Esophagus muscularis mucosa (tissue), 4 donors: Measurements from ENCODE around the gene WDR19. TPM values are rescaled to one million over a fixed set of nuclear protein-coding genes. Genes with fewer than 3 reads are reported as not detected.

Source experiments
- DNase-seq: peaks from one replicate; pipeline ENCODE4 v3.0.0-alpha.2; 2017; ENCODE audit errors: extremely low spot score
- H3K27ac ChIP-seq, 4 donors: fragments of 200-600 bp; sonication (generic); replicated peaks in 1 of 4; 1 replicate in 3 of 4; 2 replicates in 1 of 4; pipeline ENCODE4 v1.5.1; 2016 to 2019; ENCODE audit warnings: mild to moderate bottlenecking in 1 of 4
- H3K27me3 ChIP-seq, 4 donors: fragments of 200-600 bp; sonication (generic); one replicate each; pipeline versions ENCODE4 v1.5.1 to v1.6.0; 2016 to 2019
- H3K36me3 ChIP-seq, 4 donors: fragments of 200-600 bp; sonication (generic); one replicate each; pipeline ENCODE4 v1.5.1; 2016 to 2019
- H3K4me1 ChIP-seq, 4 donors: fragments of 200-600 bp; sonication (generic); one replicate each; pipeline ENCODE4 v1.5.1; 2016 to 2019
- H3K4me3 ChIP-seq, 4 donors: fragments of 200-600 bp; sonication (generic); 1 replicate in 2 of 4; 2 replicates in 2 of 4; pipeline ENCODE4 v1.5.1; 2016 to 2019; ENCODE audit warnings: mild to moderate bottlenecking in 4 of 4, moderate library complexity in 1 of 4
- H3K9me3 ChIP-seq, 4 donors: fragments of 200-600 bp; sonication (generic); 1 replicate in 3 of 4; 2 replicates in 1 of 4; pipeline ENCODE4 v1.5.1; 2016 to 2019
- CTCF ChIP-seq, 3 experiments: fragments of 200-600 bp in 2 of 3; fragments of 450-650 bp in 1 of 3; sonication (generic) in 2 of 3; IDR thresholded peaks; one replicate each; pipeline ENCODE4 v1.5.1; 2017 to 2019; ENCODE audit warnings: antibody characterized with exemption in 3 of 3, mild to moderate bottlenecking in 2 of 3, moderate library complexity in 1 of 3
- EP300 ChIP-seq: sonication (generic); formaldehyde crosslinking; IDR thresholded peaks from one replicate; pipeline ENCODE4 v1.6.1; 2017; ENCODE audit warnings: antibody characterized with exemption
- POLR2A ChIP-seq: fragments of 450-650 bp; IDR thresholded peaks from one replicate; pipeline ENCODE4 v1.6.1; 2017; ENCODE audit warnings: antibody characterized with exemption, moderate library complexity, mild to moderate bottlenecking, low read depth
- POLR2AphosphoS5 ChIP-seq, 2 donors: sonication (generic); formaldehyde crosslinking; IDR thresholded peaks; one replicate each; pipeline ENCODE4 v1.6.1; 2017; ENCODE audit warnings: antibody characterized with exemption in 2 of 2
- WGBS: methylation state at CpG from one replicate; pipeline ENCODE4 v1.1.5; 2018; 5-methylcytosine and 5-hydroxymethylcytosine counted together
- intact Hi-C: fragments of 100-400 bp; cut with DNase I; formaldehyde crosslinking; loops from one replicate; pipeline ENCODE4 v1.15.1; 2023
- total RNA-seq, 4 donors: library from RNA; depleted of rRNA; stranded (reverse); fragments of >200 nt; gene quantifications; one replicate each; pipeline versions ENCODE4 v1.1.0 to v1.2.1, GENCODE V29; 2016

WDR19 gene
- total RNA-seq, 4 donors from 2014 or later, result 22.1 to 32.4 (median 26.0) TPM

DNA sequence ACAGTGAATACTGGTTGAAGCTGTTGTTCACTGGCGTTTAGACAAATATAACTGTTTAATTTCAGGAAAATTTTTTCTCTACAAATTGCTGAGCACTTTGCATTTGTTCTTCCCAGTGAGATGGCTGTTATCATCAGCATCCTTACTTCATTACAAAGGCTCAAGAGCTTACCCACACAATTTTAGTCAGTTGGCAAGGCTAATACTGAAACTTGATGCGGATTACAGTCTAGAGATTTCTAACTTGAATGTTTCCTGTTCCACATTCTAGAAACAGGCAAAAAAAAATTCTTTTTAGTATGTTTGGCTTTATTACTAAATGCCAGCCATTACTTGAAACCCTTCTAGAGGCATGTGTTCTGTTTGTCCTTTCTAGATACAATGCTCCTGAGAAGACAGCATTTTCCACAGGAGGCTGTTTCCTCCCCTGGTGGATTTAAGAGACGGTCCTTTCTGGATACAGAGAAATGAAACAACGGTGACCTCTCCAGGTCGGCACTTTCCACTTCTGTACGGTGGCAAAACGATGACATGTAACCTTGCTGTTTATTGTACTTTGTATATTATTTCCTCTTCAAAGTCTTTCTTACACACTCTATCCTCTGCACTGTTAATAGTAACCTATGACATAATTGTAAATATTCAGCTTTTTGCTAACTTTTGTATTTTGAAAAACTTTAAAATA, 102.9 kb downstream of the WDR19 start:
- WGBS, result 69% methylated on average over 7 of the region's 7 CpGs
- Histone ChIP-seq H3K4me3 (no peak overlapping the region), H3K27me3 (no peaks in the 10 kb centered on the region), H3K9me3 (peaks cover 0 to 8% (median 0%) of the 10 kb centered on the region in 4 donors), H3K36me3 (peaks cover 28 to 72% (median 47%) of the 10 kb centered on the region in 4 donors), H3K27ac (no peak overlapping the region), H3K4me1 (no peaks in the 10 kb centered on the region)
- intact Hi-C loops, result no loop called here
- TF ChIP-seq POLR2A (no peak), EP300 (no peak), POLR2AphosphoS5 (IDR thresholded peaks at IDR 0.05) (no peak), CTCF (IDR thresholded peaks at IDR 0.05) (no peak)
- DNase-seq, result no peak

DNA sequence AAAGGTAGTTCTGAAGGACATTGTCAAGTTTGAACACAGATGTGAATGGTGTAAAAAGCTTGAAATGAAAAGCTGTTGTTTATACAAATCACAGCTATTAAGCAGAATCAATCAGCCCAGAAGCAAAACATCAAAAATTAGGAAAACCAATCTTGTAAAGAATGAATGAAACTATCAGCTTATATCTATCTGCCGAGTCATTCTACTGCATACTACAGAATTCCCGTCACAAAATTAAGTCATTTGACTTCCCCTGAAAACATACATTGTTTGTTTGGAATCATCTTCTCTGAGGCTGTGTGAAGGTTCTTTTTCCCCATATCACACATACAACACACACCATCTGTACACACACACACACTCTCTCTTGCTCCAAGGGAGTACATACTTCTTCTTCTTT, 103.5 kb downstream of the WDR19 start:
- no peak overlapping the region for H3K4me3 ChIP-seq
- DNase-seq, result no peak
- H3K36me3 ChIP-seq, result peaks cover 31 to 72% (median 52%) of the 10 kb centered on the region in 4 donors
- no peak for TF ChIP-seq EP300
- no peak for TF ChIP-seq CTCF (IDR thresholded peaks at IDR 0.05)
- TF ChIP-seq POLR2A, result no peak
- TF ChIP-seq POLR2AphosphoS5 (IDR thresholded peaks at IDR 0.05), result no peak
- 92% methylated on average over 2 of the region's 2 CpGs for WGBS
- intact Hi-C loops, result no loop called here
- no peaks in the 10 kb centered on the region for H3K27me3 ChIP-seq
- H3K4me1 ChIP-seq, result no peaks in the 10 kb centered on the region
- H3K9me3 ChIP-seq, result peaks cover 0 to 8% (median 0%) of the 10 kb centered on the region in 4 donors
- no peak overlapping the region for H3K27ac ChIP-seq

GRCh38 chr4:39286263-39286662, 103.9 kb downstream of the WDR19 start:
- H3K4me3 ChIP-seq, result no peak overlapping the region
- peaks cover 32 to 75% (median 56%) of the 10 kb centered on the region in 4 donors for H3K36me3 ChIP-seq
- WGBS, result 88% methylated on average over 2 of the region's 2 CpGs
- intact Hi-C loops, result no loop called here
- TF ChIP-seq POLR2AphosphoS5 (IDR thresholded peaks at IDR 0.05) (no peak), CTCF (IDR thresholded peaks at IDR 0.05) (no peak), EP300 (no peak), POLR2A (no peak)
- no peak overlapping the region for H3K27ac ChIP-seq
- peaks cover 0 to 8% (median 0%) of the 10 kb centered on the region in 4 donors for H3K9me3 ChIP-seq
- DNase-seq, result no peak
- no peaks in the 10 kb centered on the region for H3K27me3 ChIP-seq
- H3K4me1 ChIP-seq, result no peaks in the 10 kb centered on the region

GRCh38 chr4:39287223-39287622, 104.9 kb downstream of the WDR19 start:
- H3K27me3 ChIP-seq, result no peaks in the 10 kb centered on the region
- no peak overlapping the region for H3K4me3 ChIP-seq
- TF ChIP-seq POLR2A (no peak), POLR2AphosphoS5 (IDR thresholded peaks at IDR 0.05) (no peak), CTCF (IDR thresholded peaks at IDR 0.05) (no peak), EP300 (no peak)
- H3K4me1 ChIP-seq, result no peaks in the 10 kb centered on the region
- intact Hi-C loops, result no loop called here
- H3K36me3 ChIP-seq, result peaks cover 32 to 78% (median 61%) of the 10 kb centered on the region in 4 donors
- H3K27ac ChIP-seq, result no peak overlapping the region
- 92% methylated on average over 4 of the region's 4 CpGs for WGBS
- peaks cover 0 to 2% (median 0%) of the 10 kb centered on the region in 4 donors for H3K9me3 ChIP-seq
- no peak for DNase-seq
